ENCODE results near the gene KDR. TPM values are rescaled to one million over a fixed set of nuclear protein-coding genes. Genes with fewer than 3 reads are reported as not detected.
A peak's percentile ranks its signal among the peaks of the same experiment; 100 is the strongest.

Gene KDR
- not detected for total RNA-seq

DNA sequence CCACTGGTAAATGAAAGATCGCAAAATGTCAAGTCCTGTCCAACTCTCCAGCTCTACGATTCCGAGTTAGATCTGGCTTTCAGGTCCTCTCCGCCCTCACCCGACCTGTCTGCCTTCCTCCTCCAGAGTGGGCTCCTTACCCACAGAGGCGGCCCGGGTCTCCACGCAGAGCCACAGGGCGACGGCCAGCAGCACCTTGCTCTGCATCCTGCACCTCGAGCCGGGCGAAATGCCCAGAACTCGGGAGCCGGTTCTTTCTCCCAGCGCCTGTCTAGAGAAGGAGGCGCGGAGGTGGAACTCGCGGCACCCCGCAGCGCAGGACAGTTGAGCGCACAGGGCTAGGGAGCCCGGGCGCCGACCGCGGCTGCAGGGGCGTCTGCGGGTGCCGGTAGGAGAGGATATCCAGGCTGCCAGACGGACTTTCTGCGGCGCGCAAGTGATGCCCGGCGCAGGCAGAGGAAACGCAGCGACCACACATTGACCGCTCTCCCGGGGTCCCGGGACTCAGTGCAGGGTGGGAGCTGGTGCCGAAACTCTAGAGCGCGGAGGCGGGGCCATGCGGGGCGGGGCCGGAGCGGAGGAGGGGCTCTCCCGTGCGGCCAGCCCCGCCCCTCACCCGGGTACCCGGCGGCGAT is at the start of gene KDR:
Gene KDR (minus strand): TSS at position 509 of the 635 bp plus-strand sequence. CDS start 302 bp downstream, at position 207.
- H3K9me3 Mint-ChIP-seq, result no peaks in the 10 kb centered on the region
- H3K4me1 Mint-ChIP-seq (ENCODE audit: low read depth), result peaks cover 10% of the 10 kb centered on the region
- H3K27me3 Mint-ChIP-seq (ENCODE audit: low read depth), result peaks cover 65% of the 10 kb centered on the region
- peak in 1 of 2 donors; percentile 2 for DNase-seq
- peak within 1 kb of the TSS; percentile 59 to 70 for H3K4me3 Mint-ChIP-seq
- no peak for ATAC-seq (replicated peaks in 1 of 2)
- H3K36me3 Mint-ChIP-seq (ENCODE audit: insufficient read depth in 2 of 2), result no peaks in the 10 kb centered on the region
- no peak within 1 kb of the TSS for H3K27ac Mint-ChIP-seq

DNA sequence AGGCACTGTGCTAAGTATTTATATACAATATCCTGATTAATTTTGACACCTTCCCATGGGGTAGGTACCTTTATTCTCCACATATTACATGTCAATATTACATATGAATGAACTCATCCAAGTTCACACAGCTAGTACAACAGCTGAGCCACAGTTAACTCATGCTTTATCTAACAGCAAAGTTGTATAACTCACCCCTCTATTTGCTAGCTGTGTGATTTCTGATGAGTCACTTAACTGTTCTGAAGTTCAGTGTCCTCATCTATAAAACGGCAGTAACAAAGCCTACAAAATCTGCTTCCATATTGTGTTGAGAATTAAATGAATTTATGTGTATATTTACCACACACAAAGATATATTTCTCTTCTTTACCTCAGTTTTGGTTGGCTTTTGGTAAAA is 48.2 kb upstream of the KDR start:
- ATAC-seq (replicated peaks in 1 of 2) (no peak), DNase-seq (no peak)
- peaks cover 0 to 1% of the 10 kb centered on the region in 2 donors for H3K9me3 Mint-ChIP-seq
- H3K36me3 Mint-ChIP-seq (ENCODE audit: insufficient read depth in 2 of 2), result no peaks in the 10 kb centered on the region
- H3K4me1 Mint-ChIP-seq (ENCODE audit: low read depth), result no peaks in the 10 kb centered on the region
- no peak overlapping the region for H3K4me3 Mint-ChIP-seq
- H3K27me3 Mint-ChIP-seq (ENCODE audit: low read depth), result peaks cover 13% of the 10 kb centered on the region
- H3K27ac Mint-ChIP-seq, result no peak overlapping the region

DNA sequence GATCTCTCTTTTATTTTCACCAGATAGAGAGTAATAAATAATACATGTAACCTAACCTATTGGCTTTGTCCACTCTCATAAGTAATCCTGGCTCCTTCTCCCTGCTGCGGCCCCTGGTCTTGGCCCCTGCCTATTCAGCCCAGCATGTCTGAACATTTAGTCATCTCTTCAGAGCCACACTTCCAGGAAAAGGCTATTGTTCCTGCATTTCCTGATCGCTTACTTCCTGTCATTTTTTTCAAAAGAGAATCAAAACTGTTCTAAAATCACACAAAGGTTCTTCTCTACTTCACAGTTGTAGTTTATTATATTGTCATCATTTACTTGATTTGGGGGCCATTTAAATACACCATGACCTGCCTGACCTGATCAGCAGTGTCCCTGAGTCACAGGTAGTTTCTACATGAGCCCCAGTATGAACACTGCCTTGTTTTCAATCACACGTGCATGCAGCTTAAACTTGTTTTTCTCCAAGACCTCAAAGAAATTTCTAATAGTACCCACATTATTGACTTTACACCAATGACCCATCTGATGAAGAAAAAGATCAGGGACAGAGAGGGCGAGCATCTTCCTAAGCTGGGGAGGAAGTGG is 47.4 kb upstream of the KDR start:
- Mint-ChIP-seq H3K36me3 (ENCODE audit: insufficient read depth in 2 of 2) (no peaks in the 10 kb centered on the region), H3K4me3 (no peak overlapping the region), H3K27me3 (ENCODE audit: low read depth) (peaks cover 15% of the 10 kb centered on the region), H3K4me1 (ENCODE audit: low read depth) (no peaks in the 10 kb centered on the region), H3K9me3 (peaks cover 0 to 1% of the 10 kb centered on the region in 2 donors), H3K27ac (no peak overlapping the region)
- DNase-seq, result no peak
- no peak for ATAC-seq (replicated peaks in 1 of 2)

DNA sequence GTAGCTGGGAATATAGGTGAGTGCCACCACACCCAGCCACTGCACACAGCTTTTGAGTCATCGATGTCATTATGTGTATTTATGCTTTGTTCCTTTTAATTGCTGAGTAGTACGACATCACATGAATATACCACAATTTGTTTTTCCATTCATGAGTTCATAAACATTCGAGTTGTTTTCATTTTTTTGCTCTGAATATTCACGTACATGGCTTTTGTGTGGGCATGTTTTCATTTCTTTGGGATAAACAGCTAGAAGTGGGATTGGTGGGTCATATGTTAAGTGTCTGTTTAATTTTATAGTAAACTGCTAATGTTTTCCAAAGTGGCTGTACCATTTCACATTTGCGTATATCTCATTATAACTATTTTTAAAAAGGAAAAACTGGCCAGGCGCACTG is 45.1 kb upstream of the KDR start:
- Mint-ChIP-seq H3K27me3 (ENCODE audit: low read depth) (peaks cover 24% of the 10 kb centered on the region), H3K4me1 (ENCODE audit: low read depth) (no peaks in the 10 kb centered on the region), H3K36me3 (ENCODE audit: insufficient read depth in 2 of 2) (peaks cover 2% of the 10 kb centered on the region in 2 donors), H3K4me3 (no peak overlapping the region), H3K27ac (no peak overlapping the region), H3K9me3 (peaks cover 4 to 5% of the 10 kb centered on the region in 2 donors)
- no peak for DNase-seq
- no peak for ATAC-seq (replicated peaks in 1 of 2)

DNA sequence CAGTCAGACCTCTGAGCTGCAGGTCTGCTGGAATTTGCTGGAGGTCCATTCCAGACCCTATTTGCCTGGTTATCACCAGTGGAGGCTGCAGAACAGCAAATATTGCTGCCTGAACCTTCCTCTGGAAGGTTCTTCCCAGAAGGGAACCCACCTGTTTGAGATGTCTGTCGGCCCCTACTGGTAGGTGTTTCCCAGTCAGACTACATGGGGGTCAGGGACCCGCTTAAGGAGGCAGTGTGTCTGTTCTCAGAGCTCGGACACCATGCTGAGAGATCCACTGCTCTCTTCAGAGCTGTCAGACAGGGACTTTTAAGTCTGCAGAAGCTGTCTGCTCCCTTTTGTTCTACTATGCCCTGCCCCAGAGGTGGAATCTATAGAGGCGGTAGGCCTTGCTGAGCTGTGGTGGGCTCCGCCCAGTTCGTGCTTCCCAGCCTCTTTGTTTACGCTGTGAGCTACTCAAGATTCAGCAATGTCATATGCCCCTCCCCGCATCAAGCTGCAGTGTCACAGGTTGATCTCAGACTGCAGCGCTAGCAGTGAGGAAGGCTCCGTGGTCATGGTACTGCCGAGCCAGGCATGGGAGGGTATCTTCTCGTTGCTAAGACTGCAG is 44.1 kb upstream of the KDR start:
- DNase-seq (no peak), ATAC-seq (replicated peaks in 1 of 2) (no peak)
- Mint-ChIP-seq H3K27me3 (ENCODE audit: low read depth) (peaks cover 26% of the 10 kb centered on the region), H3K4me1 (ENCODE audit: low read depth) (no peaks in the 10 kb centered on the region), H3K27ac (no peak overlapping the region), H3K9me3 (peaks cover 5 to 6% of the 10 kb centered on the region in 2 donors), H3K36me3 (ENCODE audit: insufficient read depth in 2 of 2) (peaks cover 2 to 3% of the 10 kb centered on the region in 2 donors), H3K4me3 (no peak overlapping the region)

DNA sequence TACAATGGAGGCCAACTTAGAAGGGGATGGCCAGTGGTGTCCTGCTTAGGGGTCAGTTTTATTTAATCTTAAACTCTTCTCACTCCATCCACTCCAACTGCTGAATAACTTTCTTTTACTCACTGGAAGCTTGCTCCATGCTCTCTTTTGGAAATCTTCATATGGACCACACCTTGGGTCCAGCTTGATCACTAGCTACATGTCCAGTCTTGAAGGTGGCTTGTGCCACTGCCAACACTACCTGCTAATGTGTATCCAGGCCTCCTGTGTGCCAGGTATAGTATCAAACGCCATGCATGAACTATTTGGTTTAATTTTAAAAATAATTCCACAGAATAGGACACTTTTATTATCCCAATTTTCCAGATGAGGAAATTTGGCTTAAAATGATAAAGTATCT is 37.0 kb upstream of the KDR start:
- peaks cover 1 to 6% of the 10 kb centered on the region in 2 donors for H3K36me3 Mint-ChIP-seq (ENCODE audit: insufficient read depth in 2 of 2)
- H3K9me3 Mint-ChIP-seq, result peaks cover 3 to 6% of the 10 kb centered on the region in 2 donors
- H3K4me3 Mint-ChIP-seq, result no peak overlapping the region
- peaks cover 28% of the 10 kb centered on the region for H3K27me3 Mint-ChIP-seq (ENCODE audit: low read depth)
- no peak for DNase-seq
- H3K4me1 Mint-ChIP-seq (ENCODE audit: low read depth), result no peaks in the 10 kb centered on the region
- ATAC-seq (replicated peaks in 1 of 2), result no peak
- H3K27ac Mint-ChIP-seq, result no peak overlapping the region

DNA sequence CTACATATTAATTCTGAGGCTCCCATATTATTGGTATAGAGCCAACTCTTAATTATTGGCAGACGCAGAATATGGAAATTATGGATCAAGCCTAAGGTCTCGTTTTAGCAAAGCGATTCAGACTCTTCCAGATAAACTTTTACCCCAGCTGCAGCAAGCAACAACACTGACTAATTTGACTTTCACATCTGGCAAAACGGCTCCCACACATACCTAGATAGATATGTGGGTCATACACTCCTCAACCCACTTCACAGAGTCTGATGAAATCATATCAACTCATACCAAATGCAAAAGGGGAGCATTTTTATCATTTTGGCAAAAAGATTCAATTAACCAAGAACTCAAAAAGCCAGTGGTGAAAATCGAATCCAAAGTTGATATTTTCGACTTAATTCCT is 36.3 kb upstream of the KDR start:
- Mint-ChIP-seq H3K4me1 (ENCODE audit: low read depth) (no peaks in the 10 kb centered on the region), H3K4me3 (no peak overlapping the region), H3K36me3 (ENCODE audit: insufficient read depth in 2 of 2) (peaks cover 0 to 6% of the 10 kb centered on the region in 2 donors), H3K27ac (no peak overlapping the region), H3K27me3 (ENCODE audit: low read depth) (peaks cover 33% of the 10 kb centered on the region), H3K9me3 (peaks cover 2 to 3% of the 10 kb centered on the region in 2 donors)
- ATAC-seq (replicated peaks in 1 of 2) (no peak), DNase-seq (no peak)

DNA sequence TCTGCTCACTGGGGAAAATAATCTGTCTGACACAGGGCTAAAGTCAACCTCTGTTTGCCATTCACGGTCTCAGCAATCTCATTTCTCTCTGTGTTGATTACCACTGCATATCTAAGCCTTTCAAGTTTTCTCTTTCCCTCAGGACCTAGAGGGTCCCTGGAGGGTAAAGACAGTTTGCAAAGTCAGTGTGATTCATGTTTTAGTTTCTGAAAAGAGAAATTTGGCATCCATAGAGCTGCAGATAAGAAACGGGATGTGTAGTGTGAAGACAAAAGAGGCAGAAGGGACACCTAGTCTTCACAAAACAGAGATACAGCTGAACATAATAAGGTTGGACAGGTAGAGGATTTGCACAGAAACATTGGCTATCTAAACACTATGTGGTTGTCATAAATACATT is 34.5 kb upstream of the KDR start:
- Mint-ChIP-seq H3K27ac (no peak overlapping the region), H3K36me3 (ENCODE audit: insufficient read depth in 2 of 2) (peaks cover 0 to 4% of the 10 kb centered on the region in 2 donors), H3K4me1 (ENCODE audit: low read depth) (no peaks in the 10 kb centered on the region), H3K4me3 (no peak overlapping the region), H3K9me3 (no peaks in the 10 kb centered on the region), H3K27me3 (ENCODE audit: low read depth) (peaks cover 32% of the 10 kb centered on the region)
- ATAC-seq (replicated peaks in 1 of 2) (no peak), DNase-seq (no peak)

DNA sequence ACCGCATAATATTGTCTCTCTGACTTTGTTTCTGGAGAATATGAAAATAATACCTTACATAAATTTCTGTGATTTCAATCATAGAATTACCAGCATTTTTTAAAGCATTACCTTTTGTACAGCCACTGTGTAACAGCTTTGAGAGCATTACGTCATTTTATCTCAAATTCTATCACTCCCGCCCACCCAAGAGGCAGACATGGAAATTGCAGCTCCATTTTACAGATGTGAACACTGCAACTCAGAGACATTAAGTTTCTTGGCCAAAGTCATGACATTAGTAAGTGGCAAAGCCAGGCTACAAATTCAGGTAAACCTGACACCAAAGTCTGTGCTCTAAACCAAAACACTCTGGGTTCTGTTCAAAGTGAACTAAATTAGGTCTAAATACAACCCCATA is 33.6 kb upstream of the KDR start:
- H3K27ac Mint-ChIP-seq, result no peak overlapping the region
- H3K4me1 Mint-ChIP-seq (ENCODE audit: low read depth), result no peaks in the 10 kb centered on the region
- H3K4me3 Mint-ChIP-seq, result no peak overlapping the region
- H3K9me3 Mint-ChIP-seq, result no peaks in the 10 kb centered on the region
- DNase-seq, result no peak
- peaks cover 0 to 4% of the 10 kb centered on the region in 2 donors for H3K36me3 Mint-ChIP-seq (ENCODE audit: insufficient read depth in 2 of 2)
- no peak for ATAC-seq (replicated peaks in 1 of 2)
- peaks cover 37% of the 10 kb centered on the region for H3K27me3 Mint-ChIP-seq (ENCODE audit: low read depth)

DNA sequence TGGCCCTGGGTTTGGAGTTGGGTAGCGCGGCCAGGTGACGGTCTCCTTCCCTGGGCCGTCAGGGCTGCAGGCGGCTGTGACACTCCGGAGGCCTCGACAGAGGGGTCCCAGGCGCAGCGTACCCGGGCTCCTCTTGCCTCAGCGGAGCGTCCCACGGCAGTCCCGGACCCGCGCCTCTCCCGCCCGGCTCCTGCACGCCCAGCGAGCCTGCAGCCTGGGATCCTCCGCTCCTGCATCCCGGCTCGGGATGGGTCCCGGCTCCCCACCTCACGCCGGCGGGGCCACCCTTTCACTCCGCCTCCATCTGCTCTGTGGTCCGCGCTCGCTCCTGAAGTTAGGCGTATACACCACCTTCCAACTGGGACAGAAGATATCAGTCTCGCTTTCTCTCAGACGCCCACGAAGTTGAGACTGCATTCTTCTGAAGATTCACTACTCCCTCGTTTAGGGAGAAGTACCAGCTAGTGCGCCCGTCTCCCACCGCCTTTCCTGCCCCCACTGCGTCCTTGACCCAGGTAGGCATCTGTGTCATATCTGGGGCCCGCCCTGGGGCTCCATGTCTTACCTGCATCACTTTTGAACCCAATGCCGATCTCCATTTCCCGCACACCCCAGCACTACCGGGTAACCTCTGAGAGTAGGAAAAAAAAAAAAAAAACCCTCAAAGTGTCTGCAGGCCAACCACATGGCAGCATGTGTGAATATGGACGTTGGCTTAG is 32.3 kb upstream of the KDR start:
- DNase-seq, result no peak
- no peak for ATAC-seq (replicated peaks in 1 of 2)

DNA sequence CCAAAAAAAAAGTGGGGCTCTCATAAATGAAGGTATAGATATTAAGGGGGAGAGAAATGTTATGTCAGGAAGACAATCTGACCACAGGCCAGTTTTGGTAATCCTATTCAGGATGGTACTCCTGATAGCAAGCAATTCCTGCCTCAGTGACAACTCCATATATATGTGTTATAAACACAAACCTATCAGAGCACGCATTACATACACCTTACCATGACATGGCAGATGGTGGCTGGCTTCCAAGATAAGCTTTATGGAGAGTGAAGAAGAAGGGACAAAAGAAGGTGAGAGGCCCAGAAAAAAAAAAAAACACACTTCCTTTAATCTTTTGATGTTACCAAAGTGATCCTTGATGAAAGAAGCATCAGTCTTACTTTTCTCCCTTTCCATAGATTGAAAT is 29.5 kb upstream of the KDR start:
- no peak overlapping the region for H3K27ac Mint-ChIP-seq
- peaks cover 56% of the 10 kb centered on the region for H3K27me3 Mint-ChIP-seq (ENCODE audit: low read depth)
- peaks cover 0 to 4% of the 10 kb centered on the region in 2 donors for H3K36me3 Mint-ChIP-seq (ENCODE audit: insufficient read depth in 2 of 2)
- H3K4me3 Mint-ChIP-seq, result no peak overlapping the region
- peaks cover 2% of the 10 kb centered on the region in 2 donors for H3K9me3 Mint-ChIP-seq
- ATAC-seq (replicated peaks in 1 of 2), result no peak
- H3K4me1 Mint-ChIP-seq (ENCODE audit: low read depth), result no peaks in the 10 kb centered on the region
- no peak for DNase-seq

More for the DNA sequence above, 32.3 kb upstream of the KDR start:
- Mint-ChIP-seq H3K27me3 (ENCODE audit: low read depth) (peaks cover 42% of the 10 kb centered on the region), H3K4me3 (peak overlapping the region; percentile 61 to 68), H3K4me1 (ENCODE audit: low read depth) (no peaks in the 10 kb centered on the region), H3K36me3 (ENCODE audit: insufficient read depth in 2 of 2) (peaks cover 0 to 4% of the 10 kb centered on the region in 2 donors), H3K27ac (no peak overlapping the region), H3K9me3 (no peaks in the 10 kb centered on the region)

DNA sequence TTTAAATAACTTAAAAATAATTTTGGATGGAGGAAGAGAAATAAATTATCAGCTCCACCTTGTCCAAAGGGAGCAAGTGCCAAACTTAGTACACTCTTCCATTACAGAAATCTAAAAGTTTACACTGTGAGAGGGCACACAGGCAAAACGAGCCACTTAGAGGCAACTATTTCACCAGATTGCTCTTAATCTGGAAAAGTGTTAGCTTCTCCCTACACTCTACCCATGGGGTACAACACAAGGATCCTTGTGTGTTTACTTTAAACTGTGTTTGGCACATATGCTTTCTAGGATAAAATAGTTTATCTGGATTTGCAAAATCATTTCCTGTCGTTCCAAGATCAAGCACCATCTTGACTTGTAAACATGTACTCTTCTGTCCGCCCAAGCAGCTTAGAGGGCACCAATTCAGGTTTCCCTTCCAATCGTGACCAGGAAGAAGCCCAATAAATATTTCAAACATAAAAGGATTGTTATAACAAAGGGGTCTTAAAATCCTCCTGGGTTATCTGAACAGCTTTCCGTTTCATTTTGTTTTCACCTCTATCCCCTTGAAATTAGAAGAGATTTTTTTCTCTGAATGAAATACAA is 29.0 kb upstream of the KDR start:
- H3K4me1 Mint-ChIP-seq (ENCODE audit: low read depth), result no peaks in the 10 kb centered on the region
- ATAC-seq (replicated peaks in 1 of 2), result no peak
- DNase-seq, result no peak
- peaks cover 2% of the 10 kb centered on the region in 2 donors for H3K9me3 Mint-ChIP-seq
- H3K36me3 Mint-ChIP-seq (ENCODE audit: insufficient read depth in 2 of 2), result peaks cover 0 to 4% of the 10 kb centered on the region in 2 donors
- H3K4me3 Mint-ChIP-seq, result no peak overlapping the region
- H3K27ac Mint-ChIP-seq, result no peak overlapping the region
- peaks cover 56% of the 10 kb centered on the region for H3K27me3 Mint-ChIP-seq (ENCODE audit: low read depth)

DNA sequence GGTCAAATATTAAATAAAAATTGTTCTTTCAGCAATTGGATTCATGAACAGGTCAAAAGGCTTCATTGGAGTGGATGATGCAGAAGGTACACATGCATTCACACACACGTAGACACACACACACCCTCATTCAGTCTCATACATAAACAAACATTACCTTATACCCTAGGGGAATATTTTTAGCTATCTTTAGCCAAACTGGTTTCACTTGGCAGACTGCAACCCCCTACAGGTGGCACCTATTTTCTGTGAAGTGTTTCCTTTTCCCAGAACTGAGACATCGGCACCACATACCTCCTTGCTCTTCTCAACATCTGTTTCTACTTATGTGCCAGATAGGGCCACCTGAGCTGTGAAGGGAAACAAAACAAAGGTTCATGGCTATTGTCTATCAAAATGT is 18.5 kb upstream of the KDR start:
- H3K9me3 Mint-ChIP-seq, result peaks cover 0 to 3% of the 10 kb centered on the region in 2 donors
- DNase-seq (no peak), ATAC-seq (replicated peaks in 1 of 2) (no peak)
- peaks cover 7% of the 10 kb centered on the region for H3K27me3 Mint-ChIP-seq (ENCODE audit: low read depth)
- H3K4me1 Mint-ChIP-seq (ENCODE audit: low read depth), result no peaks in the 10 kb centered on the region
- H3K27ac Mint-ChIP-seq, result no peak overlapping the region
- H3K36me3 Mint-ChIP-seq (ENCODE audit: insufficient read depth in 2 of 2), result no peaks in the 10 kb centered on the region
- H3K4me3 Mint-ChIP-seq, result no peak overlapping the region
